GM12892 (cell line): ENCODE results near the gene RBX1.
A peak's percentile ranks its signal among the peaks of the same experiment; 100 is the strongest.
"Not testable (repeated sequence)": the region's sequence is repeated elsewhere in the genome, so short reads cannot be mapped to it uniquely, and the experiment has no call there.

Experiments
- DNase-seq: peaks from one replicate; pipeline ENCODE4 v3.0.0; 2011; ENCODE audit not compliant: insufficient read length
- FAIRE-seq: peaks from 2 replicates; lab custom pipeline; 2011; peaks lifted over from hg19 to GRCh38; lab: Jason Lieb, UNC
- POLR2A ChIP-seq: IDR thresholded peaks from 2 replicates; pipeline ENCODE4 v1.6.1; 2011; ENCODE audit warnings: low read depth, low read length, control low read depth
- POLR2AphosphoS5 ChIP-seq: IDR thresholded peaks from 2 replicates; pipeline ENCODE4 v1.6.1; 2011; ENCODE audit warnings: low read depth, low read length, control low read depth
- TAF1 ChIP-seq: IDR thresholded peaks from 2 replicates; pipeline ENCODE4 v1.6.1; 2011; ENCODE audit warnings: low read depth, mild to moderate bottlenecking, control low read depth, low read length, borderline replicate concordance

Gene RBX1

GRCh38 chr22:40976866-40977700 lies 25.9 kb downstream of the RBX1 start:
- FAIRE-seq, result peak; percentile 9
- TF ChIP-seq POLR2AphosphoS5 (no peak), TAF1 (no peak), POLR2A (no peak)
- DNase-seq, result no peak

GRCh38 chr22:40979198-40979597 lies 28.0 kb downstream of the RBX1 start:
- no peak for FAIRE-seq
- no peak for TF ChIP-seq POLR2A
- TF ChIP-seq TAF1, result no peak
- no peak for TF ChIP-seq POLR2AphosphoS5
- DNase-seq, result no peak

GRCh38 chr22:40979871-40980270 lies 28.7 kb downstream of the RBX1 start:
- DNase-seq (no peak), FAIRE-seq (no peak)
- TF ChIP-seq POLR2A (no peak), TAF1 (no peak), POLR2AphosphoS5 (no peak)

GRCh38 chr22:40982482-40983385 lies 31.6 kb downstream of the RBX1 start:
- no peak for TF ChIP-seq POLR2A
- no peak for TF ChIP-seq TAF1
- TF ChIP-seq POLR2AphosphoS5, result no peak
- DNase-seq (peak; percentile 32), FAIRE-seq (peak; percentile 50)

- no peak for DNase-seq
- no peak for TF ChIP-seq POLR2A
- no peak for TF ChIP-seq POLR2AphosphoS5
- TF ChIP-seq TAF1, result no peak
- FAIRE-seq, result no peak
These were observed 40.1 kb downstream of the RBX1 start for GRCh38 chr22:40991298-40991697.

GRCh38 chr22:40995821-40996220 lies 44.6 kb downstream of the RBX1 start:
- no peak for DNase-seq
- TF ChIP-seq TAF1, result no peak
- no peak for TF ChIP-seq POLR2A
- TF ChIP-seq POLR2AphosphoS5, result no peak
- no peak for FAIRE-seq

GRCh38 chr22:40997520-40997919 lies 46.3 kb downstream of the RBX1 start:
- FAIRE-seq, result no peak
- no peak for DNase-seq
- TF ChIP-seq TAF1, result no peak
- no peak for TF ChIP-seq POLR2AphosphoS5
- TF ChIP-seq POLR2A, result no peak

GRCh38 chr22:41000040-41000565 lies 48.9 kb downstream of the RBX1 start:
- FAIRE-seq (no peak), DNase-seq (no peak)
- TF ChIP-seq POLR2AphosphoS5, result no peak
- no peak for TF ChIP-seq POLR2A
- no peak for TF ChIP-seq TAF1

GRCh38 chr22:41000941-41001721 lies 50.0 kb downstream of the RBX1 start:
- FAIRE-seq, result no peak
- TF ChIP-seq POLR2A (no peak), POLR2AphosphoS5 (no peak), TAF1 (no peak)
- DNase-seq, result no peak

GRCh38 chr22:41001722-41002122 lies 50.5 kb downstream of the RBX1 start:
- no peak for FAIRE-seq
- TF ChIP-seq TAF1 (no peak), POLR2AphosphoS5 (no peak), POLR2A (no peak)
- no peak for DNase-seq

GRCh38 chr22:41002386-41002785 lies 51.2 kb downstream of the RBX1 start:
- not testable (repeated sequence) for DNase-seq, FAIRE-seq
